GM19324 (cell line): ENCODE results near the gene HRH3.

Experiments
- ATAC-seq: cut with Tn5 transposase; IDR thresholded peaks from one replicate; pipeline ENCODE4 v1.9.1; 2021; ENCODE audit warnings: mild to moderate bottlenecking, moderate library complexity; ENCODE audit not compliant: unreplicated experiment, low FRiP score

Gene HRH3

GRCh38 chr20:62231292-62231691, 11.2 kb upstream of the HRH3 start:
- ATAC-seq: no peak

DNA sequence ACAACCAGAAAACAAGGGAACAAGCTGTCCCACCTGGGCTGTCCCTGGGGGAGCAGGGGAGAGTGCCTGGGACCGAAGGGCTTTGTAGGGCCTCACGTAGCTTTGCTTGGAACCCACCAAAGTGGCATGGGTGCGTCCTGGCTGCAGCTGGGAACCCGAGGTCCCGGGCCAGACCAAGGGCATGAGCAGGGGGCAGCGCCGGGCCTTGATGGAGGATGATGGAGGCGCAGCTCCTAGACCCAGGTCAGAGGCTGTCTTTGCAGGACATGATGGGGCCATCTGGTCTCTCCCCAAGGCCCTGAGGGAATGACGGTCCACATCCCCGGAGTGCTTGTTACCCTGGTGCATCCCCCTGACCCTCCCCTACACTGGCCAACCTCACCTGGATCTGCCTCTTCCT, 10.6 kb upstream of the HRH3 start:
- no peak for ATAC-seq

GRCh38 chr20:62230276-62230675, 10.2 kb upstream of the HRH3 start:
- ATAC-seq: no peak

GRCh38 chr20:62229667-62230066, 9.6 kb upstream of the HRH3 start:
- ATAC-seq: no peak

GRCh38 chr20:62228982-62229545, 9.0 kb upstream of the HRH3 start:
- no peak for ATAC-seq

DNA sequence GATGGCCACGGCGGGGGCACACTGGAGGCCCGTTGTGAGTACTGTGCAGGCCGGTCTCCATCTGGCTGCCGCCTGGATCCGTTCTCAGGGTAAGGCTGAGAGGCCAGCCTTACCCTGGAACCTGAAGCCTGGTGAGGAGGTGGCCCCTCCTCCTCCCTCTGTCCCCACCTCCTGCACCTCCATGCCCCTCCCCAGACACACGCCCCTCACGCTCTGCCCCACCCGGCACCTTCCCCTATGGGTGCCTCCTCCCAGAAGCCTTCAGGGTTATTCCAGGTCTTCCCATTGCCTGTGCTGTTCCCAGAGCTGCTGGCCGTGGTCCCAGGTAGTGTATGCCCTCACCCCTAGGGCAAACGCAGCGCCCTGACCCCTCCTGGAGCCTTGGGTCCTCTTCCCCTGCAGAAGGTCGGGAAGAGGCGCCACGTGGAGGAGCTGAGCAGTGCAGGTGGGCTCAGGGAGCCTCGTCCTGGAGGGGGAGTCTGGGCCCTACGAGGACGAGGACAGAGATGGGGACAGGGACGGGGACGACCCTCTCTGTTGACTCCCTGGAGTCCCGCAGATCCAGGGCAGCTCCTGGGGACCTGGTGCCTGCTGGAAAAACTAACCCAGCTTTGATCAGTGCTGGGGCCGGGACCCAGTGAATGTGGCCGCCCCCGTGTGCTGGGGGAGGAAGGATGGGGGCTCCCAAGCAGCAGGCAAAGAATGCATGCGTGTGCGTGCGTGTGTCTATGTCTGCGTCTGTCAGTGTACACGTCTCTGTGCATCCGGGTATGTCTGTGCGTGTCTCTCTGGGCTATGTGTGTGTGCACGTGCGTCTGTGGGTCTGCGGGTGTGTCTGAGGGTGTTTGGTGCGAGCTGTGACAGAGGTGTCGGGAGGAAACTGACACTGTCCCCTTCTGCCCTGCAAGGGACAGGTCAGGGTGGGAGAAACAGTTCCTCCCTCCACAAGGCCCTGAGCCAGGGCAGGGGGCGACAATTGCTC, 8.2 kb upstream of the HRH3 start:
- no peak for ATAC-seq

GRCh38 chr20:62227591-62227976, 7.5 kb upstream of the HRH3 start:
- no peak for ATAC-seq

DNA sequence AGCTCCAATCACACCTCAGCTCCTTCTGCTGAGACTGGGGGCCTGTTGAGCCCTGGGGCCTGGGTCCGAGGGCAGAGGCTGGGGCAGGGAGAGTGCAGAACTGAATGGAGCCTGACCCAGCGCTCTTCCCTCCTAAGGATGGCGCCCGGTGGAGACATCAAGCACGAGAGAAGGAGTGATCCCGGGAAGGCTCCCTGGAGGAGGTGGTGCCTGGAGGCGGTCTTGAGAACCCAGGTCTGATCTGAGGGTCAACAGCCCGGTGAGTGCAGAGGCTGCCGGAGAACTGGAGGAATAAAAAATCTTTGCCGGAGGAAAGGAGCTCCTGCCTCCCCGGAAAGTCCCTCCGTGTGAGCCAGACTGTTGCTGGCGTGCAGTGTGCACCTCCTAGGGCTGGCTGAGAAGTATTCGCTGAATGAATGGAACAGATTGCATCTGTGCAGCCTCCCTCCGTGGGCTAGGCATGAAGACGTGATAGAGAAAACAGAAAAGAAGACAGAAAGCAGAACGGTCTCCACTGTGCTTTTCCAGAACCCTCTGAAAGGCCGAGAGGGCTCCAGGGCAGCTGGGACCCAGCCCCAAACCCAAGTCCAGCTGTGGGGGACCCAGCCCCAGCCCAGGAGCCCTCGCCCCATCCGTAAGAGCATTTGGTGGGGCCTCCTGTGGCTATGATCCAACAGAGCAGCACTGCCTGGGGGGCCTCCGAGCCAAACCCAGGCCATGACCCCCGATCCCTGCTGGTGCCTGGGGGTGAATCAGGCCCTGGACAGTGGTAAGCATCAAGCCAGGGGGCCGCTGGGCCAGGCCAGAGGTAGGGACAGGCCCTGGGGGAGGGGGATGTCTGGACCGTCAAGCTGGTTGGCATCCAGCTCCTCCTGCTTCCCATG, 6.9 kb upstream of the HRH3 start:
- ATAC-seq: no peak

DNA sequence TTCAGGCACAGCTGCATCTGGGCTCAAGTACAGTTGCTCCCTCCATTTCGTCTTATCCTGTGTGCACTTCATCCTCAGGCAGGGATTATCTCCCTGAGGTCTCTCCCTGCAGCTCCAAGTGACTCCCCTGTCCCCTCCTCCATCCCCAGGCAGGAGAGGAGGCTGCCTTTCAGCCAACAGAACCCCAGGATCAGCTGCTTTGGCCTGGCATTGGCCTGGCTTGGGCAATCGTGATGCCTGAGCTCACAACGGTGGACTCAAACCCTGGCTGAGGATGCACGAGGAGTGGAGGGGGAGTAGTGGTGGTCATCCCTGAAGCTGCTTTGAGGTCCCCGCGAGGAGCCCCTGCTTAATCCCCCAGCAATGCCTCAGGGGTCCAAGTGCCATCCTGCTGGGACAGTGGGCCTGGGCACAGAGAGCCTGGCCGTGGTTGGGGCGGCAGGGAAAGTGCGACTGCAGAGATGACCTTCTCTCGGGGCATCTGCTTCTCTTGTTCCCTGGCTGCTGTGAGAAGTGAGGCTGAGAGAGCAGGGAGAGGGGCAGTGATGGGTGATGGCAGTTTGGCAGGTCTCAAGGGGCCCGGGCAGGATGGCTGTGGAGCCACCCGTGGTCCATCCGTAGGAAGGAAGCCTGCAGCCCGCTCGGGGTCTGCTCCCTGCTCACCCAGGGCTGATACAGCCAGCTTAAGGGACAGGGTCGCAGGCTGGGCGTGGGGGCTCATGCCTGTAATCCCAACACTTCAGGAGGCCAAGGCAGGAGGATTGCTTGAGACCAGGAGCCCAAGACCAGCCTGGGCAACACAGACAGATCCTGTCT, 6.0 kb upstream of the HRH3 start:
- ATAC-seq: no peak

DNA sequence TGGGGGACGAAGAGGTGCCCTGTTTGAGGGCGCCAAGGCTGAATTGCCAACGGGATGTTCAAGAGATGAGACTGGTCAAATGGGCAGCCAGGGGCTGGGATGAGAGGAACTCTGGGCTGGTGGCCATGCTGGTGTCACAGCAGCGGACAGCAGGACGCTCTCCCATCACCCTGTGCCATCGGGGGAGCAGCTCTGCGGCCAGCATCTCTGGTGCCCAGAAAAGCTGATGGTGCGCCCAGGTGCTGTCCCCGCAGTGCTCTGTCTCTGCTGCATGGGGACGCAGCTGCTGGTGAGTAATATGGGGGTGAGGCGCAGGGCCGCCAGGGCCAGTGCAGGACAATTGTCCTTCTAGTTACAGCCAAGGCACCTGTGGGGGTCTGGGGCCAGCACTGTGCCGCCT, 4.9 kb upstream of the HRH3 start:
- no peak for ATAC-seq

DNA sequence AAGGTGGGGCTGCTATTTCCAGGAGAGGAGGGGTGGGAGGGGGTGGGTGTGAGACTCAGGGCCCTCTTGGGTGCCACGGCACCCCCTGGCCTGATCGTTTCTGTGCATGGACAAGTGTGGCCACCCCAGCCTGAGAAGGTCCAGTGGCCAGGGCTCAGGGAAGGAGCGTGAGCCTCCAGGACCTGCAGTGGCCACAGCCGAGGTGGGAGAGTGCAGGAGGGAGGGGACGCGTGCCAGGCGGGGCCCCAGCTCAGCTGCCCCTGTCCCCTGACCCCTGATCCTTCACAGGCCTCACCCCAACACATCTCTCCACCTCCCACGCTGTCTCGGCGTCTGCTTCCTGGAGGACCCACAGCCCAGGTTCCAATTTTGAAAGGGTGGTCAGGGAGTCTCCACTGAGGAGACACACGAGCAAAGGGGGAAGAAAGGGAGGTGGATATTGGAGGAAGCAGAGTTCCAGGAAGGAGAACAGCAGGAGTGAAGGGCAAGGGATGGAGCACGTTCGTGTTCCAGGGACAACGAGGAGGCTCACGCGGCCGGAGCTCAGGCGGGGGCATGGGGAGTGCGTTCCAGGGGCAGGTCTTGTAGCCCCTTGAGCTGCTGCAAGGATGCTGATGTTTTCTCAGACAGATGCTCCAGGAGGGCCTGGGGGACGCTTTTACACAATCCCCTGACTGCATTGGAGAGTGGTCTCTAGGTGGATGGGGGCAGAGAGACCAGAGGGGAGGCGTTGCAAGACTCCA, 4.2 kb upstream of the HRH3 start:
- no peak for ATAC-seq

DNA sequence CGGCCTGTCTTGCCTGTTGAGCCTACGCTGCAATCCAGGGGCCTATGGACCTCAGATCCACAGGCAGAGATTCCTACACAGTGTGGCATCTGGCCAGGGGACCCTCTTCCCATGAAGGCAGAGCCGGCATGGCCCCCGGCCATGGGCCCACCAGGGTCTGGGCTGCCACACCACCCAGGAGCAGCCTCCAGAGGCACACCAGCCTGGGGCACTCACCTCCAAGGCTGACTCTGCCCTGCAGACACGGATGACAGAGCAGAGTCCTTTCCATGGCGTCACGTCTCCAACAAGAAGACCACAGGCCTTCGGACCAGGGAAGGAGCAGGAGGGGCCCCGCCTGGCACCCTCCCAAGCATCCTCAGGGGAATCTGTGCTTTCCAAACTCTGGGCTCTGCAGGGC, 3.5 kb upstream of the HRH3 start:
- no peak for ATAC-seq

GRCh38 chr20:62222972-62223371, 2.9 kb upstream of the HRH3 start:
- ATAC-seq: no peak

DNA sequence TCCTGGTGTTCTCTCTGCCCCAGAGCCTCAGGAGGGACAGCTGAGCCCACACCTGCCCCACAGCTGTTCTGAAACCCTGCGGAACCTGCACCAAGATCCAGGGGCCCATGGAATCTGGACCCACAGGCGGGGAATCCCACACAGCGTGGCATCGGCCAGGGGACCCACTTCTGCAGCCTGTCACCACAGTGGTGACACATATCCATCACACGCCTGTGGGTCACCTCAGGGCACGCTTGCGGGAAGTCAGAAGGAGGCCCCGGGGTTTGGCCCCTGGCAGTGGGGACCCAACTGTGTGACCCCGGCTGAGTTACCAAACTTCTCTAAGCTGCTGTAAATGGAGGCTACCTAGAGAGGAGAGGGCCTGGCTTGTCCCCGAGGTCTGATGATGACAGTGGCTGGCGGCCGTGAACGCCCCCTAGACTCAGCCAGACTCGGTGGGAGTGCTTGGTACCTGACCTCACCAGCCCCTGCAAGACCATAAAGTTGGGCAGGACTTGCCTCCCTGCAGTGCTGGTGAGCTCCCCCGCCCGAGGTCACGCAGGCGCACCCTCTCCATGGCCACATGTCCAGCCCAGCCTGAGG, 2.3 kb upstream of the HRH3 start:
- no peak for ATAC-seq

DNA sequence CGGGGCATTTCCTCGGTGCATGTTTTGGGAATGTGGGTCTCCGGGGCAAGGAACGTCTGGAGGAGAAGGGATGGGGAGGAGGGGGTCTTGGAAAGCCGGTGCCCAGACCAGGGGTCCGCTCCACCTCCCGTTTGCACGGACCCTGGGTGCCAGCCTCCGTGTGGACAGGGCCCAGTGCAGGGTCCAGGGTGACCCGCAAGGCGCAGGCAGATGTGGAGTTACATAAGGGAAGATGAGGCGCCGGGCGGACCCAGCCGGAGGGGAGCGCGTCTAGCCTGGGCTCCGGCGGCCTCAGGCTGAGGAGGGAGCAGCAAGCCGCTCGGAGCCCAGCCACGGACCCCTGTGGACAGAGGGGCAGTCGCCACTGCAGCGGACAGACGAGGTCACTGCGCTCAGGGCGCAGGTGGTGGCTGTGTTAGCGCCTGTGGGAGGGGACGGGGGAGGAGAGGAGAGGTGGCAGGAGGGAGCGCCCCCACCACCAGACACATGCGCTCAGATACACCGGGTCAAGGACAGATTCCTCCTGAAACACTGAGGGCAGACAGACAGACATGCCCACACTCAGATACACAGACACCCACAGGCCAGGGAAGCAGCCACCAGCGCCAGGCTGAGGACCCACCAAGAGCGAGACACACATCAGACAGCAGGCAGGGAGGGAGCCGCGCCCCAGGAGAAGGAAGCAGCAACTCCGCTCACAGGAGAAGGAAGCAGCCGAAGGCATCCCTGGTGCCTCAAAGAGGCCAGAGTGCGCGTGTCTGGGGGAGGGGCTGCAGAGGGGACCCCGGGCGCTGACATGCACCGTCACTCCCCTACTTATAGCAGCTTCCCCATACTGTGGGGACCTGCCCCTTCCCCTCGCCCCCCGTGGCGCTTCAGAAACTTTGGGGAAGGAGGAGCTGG, 839 bp upstream of the HRH3 start:
- no peak for ATAC-seq

- ATAC-seq: no peak
Observed at GRCh38 chr20:62219101-62219991, 732 bp downstream of the HRH3 start.
